ENCODE data around the gene GPSM1.
A peak's percentile ranks its signal among the peaks of the same experiment; 100 is the strongest.
"Not testable (repeated sequence)": the region's sequence is repeated elsewhere in the genome, so short reads cannot be mapped to it uniquely, and the experiment has no call there.

Gene GPSM1

GRCh38 chr9:136347472-136348256 is 20.3 kb downstream of the GPSM1 start:
- DNase-seq: no peak

- no peak for DNase-seq
These were observed 21.4 kb downstream of the GPSM1 start for GRCh38 chr9:136348691-136349090.

DNA sequence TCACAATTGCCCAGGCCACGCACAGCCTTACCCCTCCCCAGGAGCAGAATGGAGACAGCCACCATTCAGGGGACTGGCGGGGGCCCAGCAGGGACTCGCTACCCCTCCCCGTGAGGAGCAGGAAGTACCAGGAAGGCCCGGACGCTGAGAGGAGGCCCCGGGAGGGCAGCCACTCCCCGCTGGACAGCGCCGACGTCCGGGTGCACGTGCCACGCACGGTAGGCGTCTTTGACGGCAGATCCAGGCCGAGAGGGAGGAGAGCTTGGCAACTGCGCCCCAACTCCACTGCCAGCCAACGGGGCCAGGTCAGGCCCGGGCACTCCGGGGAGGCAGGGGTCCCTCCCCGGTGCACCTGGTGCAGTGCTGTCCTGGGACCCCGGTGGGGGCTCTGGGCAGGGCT is 22.2 kb downstream of the GPSM1 start:
- no peak for DNase-seq

GRCh38 chr9:136351252-136351800 is 24.0 kb downstream of the GPSM1 start:
- no peak for DNase-seq

DNA sequence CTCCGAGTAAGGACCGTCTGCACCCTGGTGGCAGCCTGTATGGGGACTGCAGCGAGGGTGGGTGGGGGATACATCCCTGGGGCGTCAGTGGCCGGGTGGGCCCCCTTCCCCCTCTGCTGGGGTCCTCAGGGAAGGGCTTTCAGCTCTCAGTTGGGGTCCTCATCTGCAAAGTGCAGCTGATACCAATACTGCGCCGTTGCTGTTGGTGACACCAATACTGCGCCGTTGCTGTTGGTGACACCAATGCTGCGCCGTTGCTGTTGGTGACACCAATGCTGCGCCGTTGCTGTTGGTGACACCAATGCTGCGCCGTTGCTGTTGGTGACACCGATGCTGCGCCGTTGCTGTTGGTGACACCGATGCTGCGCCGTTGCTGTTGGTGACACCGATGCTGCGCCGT is 24.5 kb downstream of the GPSM1 start:
- not testable (repeated sequence) for DNase-seq

DNA sequence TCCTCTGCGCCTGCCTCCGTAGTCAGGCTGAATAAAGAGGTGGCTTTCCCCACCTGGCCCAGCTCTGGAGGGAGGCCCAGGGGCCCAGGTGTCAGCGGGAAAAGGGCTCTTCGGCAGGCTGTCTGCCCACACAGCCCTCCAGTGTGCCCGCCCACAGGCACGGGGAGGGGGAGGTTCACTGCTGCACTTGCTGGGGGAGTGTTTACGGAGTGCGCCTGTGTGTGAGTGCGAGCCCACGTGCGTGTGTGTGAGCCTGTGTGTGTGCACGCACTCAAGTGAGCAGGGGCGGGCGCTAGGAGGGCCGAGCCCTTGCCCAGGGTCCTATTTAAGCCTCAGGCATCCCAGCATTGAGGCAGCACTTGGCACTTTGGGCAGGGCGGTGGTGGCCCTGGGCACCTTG is 25.3 kb downstream of the GPSM1 start:
- DNase-seq: no peak

GRCh38 chr9:136353088-136353487 is 25.7 kb downstream of the GPSM1 start:
- no peak for DNase-seq

DNA sequence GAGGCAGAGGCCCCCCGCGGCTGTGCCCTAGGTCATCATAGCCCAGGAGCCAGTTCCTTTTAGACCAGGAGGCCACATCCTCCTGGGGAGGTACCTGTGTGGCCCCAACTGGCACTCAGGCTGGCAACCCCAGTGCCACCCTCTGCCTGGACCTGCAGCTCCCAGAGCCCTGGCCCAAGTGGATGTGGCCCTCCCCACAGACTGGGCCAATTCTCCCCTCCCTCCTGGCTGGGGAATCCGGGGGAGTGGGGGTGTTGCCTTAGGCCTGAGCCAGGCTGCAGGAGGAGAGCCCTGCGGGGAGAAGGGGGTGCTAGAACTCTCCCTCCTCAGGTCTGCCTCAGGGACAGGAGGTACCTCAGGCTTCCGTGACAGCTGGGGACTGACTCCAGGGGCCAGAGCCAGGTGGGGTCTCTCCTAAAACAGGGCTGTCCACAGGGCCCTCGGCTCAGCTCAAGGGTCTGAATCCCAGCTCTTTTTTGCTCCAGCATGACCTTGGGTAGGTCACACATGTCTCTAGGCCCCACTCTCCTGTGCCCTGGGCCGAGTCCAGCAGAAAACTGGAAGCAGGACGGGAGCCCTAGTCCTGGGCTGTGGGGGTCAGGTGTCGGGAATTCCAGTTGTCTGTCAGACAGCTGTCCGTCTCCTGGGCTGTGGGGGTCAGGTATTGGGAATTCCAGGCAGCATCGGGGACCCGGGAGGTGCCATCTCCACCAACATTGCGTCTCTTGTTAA is 26.6 kb downstream of the GPSM1 start:
- no peak for DNase-seq

- no peak for DNase-seq
These were observed 27.3 kb downstream of the GPSM1 start for GRCh38 chr9:136354592-136355085.

DNA sequence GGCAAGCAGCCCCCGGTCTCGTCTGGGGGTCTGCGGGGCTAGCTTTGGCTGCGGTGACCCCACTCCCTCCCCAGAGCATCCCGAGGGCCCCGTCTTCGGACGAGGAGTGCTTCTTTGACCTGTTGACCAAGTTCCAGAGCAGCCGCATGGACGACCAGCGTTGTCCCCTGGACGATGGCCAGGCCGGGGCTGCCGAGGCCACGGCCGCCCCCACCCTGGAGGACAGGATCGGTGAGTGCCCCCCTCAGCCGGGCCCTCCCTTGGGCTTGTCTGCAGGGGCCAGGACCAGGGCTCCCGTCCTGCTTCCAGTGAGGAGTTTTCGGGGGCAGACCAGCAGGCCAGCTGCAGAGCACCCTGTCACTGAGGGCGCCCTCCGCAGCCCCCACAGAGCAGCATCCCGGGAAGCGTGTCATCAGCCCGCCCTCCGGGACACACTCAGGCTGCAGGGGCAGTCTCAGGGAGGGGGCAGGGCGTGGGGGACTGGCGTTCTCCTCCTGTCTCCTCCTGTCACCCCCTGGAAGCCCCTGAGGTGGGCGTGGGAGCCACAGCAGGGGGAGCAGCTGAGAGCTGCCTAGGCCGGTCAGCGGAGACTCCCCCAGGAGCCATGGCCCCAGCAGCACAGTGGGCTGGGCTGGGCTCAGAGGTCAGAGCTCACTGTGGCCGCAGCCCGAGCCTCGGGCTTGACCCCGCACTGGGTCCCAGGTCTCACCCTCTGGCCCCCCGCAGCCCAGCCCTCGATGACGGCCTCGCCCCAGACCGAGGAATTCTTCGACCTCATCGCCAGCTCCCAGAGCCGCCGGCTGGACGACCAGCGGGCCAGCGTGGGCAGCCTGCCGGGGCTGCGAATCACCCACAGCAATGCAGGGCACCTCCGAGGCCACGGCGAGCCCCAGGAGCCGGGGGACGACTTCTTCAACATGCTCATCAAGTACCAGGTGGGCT is 28.5 kb downstream of the GPSM1 start:
- no peak for DNase-seq

GRCh38 chr9:136357202-136357725 is 29.9 kb downstream of the GPSM1 start:
- DNase-seq: no peak

DNA sequence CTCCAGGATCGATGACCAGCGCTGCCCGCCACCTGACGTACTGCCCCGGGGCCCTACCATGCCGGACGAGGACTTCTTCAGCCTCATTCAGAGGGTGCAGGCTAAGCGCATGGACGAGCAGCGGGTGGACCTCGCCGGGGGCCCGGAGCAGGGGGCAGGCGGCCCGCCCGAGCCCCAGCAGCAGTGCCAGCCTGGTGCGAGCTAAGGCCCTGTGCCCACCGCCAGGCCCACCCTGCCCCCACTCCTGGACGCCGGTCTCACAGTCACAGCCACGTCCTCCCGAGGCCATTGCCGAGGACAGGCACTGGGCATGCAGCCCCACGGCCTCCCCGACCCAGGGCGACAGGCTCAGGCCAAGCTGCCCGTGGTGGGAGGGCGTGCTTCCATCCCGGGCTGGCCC is 30.7 kb downstream of the GPSM1 start:
- DNase-seq: no peak

- DNase-seq: no peak
These were observed 31.5 kb downstream of the GPSM1 start for GRCh38 chr9:136358888-136359287.

- DNase-seq: no peak
These were observed 32.7 kb downstream of the GPSM1 start for GRCh38 chr9:136359774-136360718.

DNA sequence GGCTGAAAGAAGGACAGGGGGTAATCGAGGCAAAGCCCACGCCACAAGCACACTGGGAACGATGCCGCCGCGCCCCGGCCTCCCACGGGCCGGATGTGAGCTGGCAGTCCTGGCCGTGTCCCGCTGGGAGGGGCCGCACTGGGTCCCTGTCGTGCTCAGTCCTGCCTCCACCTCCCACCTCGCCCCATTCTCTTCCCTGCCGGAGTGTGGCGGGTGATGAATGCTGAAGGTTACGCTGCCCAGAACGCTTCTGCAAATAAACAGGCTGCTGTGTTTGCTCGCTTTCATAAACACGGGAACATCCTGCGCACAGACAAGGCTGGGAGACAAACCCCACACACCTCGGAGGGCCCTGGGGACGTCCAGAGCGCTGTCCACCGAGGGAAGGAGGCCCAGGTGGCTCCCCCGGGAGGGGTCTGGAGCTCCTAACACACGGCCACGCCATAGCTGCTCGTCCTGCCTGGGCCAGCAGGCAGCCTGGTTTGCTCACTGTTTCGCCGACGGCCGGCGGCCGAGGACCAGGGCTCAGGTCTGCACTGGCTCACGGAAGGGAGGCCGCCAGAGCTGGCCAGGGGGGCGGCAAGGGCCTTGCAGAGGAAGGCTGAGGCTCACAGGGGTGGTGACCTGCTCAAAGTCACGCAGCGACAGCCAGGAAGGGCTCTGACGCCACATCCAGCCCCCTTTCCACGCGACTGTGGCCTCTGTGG is 33.9 kb downstream of the GPSM1 start:
- DNase-seq: no peak

GRCh38 chr9:136361754-136362449 is 34.6 kb downstream of the GPSM1 start:
- no peak for DNase-seq

GRCh38 chr9:136362450-136362784 is 35.1 kb downstream of the GPSM1 start:
- DNase-seq: no peak

DNA sequence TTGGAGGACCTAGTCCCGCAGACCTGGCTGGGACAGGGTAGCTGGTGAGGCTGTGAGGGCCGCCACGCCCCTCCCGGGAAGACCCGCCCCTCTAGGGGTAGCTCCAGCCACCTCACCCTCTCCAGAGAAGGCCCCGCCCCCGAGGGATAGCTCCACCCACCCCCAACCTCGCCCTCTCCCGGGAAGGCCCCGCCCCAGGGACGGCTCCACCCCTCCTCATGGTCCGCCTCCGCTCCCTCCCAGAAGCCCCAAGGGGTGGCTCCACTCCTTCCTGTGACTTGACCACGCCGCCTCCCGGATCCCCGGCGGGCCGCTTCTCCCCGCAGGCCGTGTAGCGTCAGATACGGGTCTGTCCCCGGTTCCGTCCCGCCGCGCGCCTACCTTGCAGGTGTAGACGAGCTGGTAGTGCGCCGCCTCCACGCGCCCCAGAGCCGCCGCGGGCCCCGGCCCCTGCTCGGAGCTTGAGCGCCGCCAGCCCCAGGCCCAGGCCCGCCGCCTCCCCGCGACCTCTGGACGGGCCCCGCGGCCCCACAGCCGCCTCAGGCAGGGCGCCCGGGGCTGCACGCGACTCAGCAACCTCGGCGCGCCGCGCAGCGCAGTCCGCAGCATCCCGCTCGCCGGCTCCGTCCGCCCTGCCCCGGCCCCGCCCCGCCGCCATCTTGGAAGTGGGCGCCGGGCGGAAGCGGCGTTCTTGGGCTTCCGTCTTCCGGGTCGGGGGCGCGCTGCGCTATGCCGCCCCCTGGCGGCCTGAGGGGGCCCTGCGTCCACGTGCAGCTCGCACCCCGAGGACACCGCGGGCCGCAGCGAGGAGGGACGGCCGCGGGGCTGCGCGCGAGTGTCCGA is 36.0 kb downstream of the GPSM1 start, which contains the start of gene DNLZ:
Gene DNLZ (minus strand): TSS at position 639 of the 843 bp plus-strand sequence. CDS start 30 bp downstream, at position 609.
- DNase-seq: peak; percentile 82
